Activated CD8-positive, alpha-beta T cell treated with anti-CD3 and anti-CD28 coated beads for 36 hours (primary cell): ENCODE measurements around the gene DHX30. TPM values are rescaled to one million over a fixed set of nuclear protein-coding genes. Genes with fewer than 3 reads are reported as not detected.

ENCODE experiments used
- ATAC-seq: fragments of 200-7000 bp; cut with Tn5 transposase; one replicate; pipeline ENCODE4 v1.10.0; 2021; ENCODE audit warnings: mild to moderate bottlenecking, moderate library complexity
- CTCF ChIA-PET: fragments of 350-600 bp; sonication (Branson Sonifier 250); formaldehyde crosslinking; loops from one replicate; lab custom pipeline; 2021; ENCODE audit warnings: antibody characterized with exemption; lab: Charles Lee
- POLR2A ChIA-PET: fragments of 350-600 bp; sonication (Branson Sonifier 250); formaldehyde crosslinking; loops from one replicate; lab custom pipeline; 2021; ENCODE audit warnings: antibody characterized with exemption; lab: Charles Lee
- DNase-seq: peaks from one replicate; pipeline ENCODE4 v3.0.0-alpha.2; 2020
- H3K27ac Mint-ChIP-seq: one replicate; pipeline ENCODE4 v1.8.0; 2021; ENCODE audit warnings: mild to moderate bottlenecking, mixed read lengths
- H3K27me3 Mint-ChIP-seq: one replicate; pipeline ENCODE4 v1.8.0; 2021; ENCODE audit warnings: mixed read lengths
- H3K36me3 Mint-ChIP-seq: one replicate; pipeline ENCODE4 v1.8.0; 2021; ENCODE audit warnings: low read depth, mixed read lengths
- H3K4me1 Mint-ChIP-seq: one replicate; pipeline ENCODE4 v1.8.0; 2021; ENCODE audit warnings: low read depth, mixed read lengths
- H3K4me3 Mint-ChIP-seq: one replicate; pipeline ENCODE4 v1.8.0; 2021; ENCODE audit warnings: mild to moderate bottlenecking, moderate library complexity, mixed read lengths
- H3K9me3 Mint-ChIP-seq: one replicate; pipeline ENCODE4 v1.8.0; 2021; ENCODE audit warnings: mixed read lengths
- intact Hi-C: fragments of 100-400 bp; cut with micrococcal nuclease; formaldehyde crosslinking; loops from one replicate; pipeline ENCODE4 v1.10.0; 2022
- total RNA-seq, 2 experiments: library from RNA; stranded (reverse); gene quantifications; one replicate each; pipeline ENCODE4 v1.2.3, GENCODE V29; 2021
- TF ChIP-seq, protein P1 (sequence below): fragments of 200-600 bp; IDR thresholded peaks from one replicate; pipeline ENCODE4 v1.8.0; 2022; ENCODE audit warnings: antibody characterized with exemption, mild to moderate bottlenecking

DHX30 gene
- total RNA-seq, 2 experiments from 2014 or later: 81.5 to 84.2 TPM

GRCh38 chr3:47859956-47860605 is 57.1 kb downstream of the DHX30 start:
- intact Hi-C loops: loop anchor here (10.0 kb wide), 1 partner anchor 135 kb away; no protein-coding TSS in a partner anchor
- DNase-seq (no peak), ATAC-seq (no peak)
- no peak overlapping the region for H3K27ac Mint-ChIP-seq
- TF ChIP-seq, protein P1, sequence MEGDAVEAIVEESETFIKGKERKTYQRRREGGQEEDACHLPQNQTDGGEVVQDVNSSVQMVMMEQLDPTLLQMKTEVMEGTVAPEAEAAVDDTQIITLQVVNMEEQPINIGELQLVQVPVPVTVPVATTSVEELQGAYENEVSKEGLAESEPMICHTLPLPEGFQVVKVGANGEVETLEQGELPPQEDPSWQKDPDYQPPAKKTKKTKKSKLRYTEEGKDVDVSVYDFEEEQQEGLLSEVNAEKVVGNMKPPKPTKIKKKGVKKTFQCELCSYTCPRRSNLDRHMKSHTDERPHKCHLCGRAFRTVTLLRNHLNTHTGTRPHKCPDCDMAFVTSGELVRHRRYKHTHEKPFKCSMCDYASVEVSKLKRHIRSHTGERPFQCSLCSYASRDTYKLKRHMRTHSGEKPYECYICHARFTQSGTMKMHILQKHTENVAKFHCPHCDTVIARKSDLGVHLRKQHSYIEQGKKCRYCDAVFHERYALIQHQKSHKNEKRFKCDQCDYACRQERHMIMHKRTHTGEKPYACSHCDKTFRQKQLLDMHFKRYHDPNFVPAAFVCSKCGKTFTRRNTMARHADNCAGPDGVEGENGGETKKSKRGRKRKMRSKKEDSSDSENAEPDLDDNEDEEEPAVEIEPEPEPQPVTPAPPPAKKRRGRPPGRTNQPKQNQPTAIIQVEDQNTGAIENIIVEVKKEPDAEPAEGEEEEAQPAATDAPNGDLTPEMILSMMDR: no peak
- ChIA-PET POLR2A (no interaction called here), CTCF (interaction anchor here (0.8 kb wide), 2 partner anchors 23 to 365 kb away, joined by 3 read pairs; no protein-coding TSS in a partner anchor)
- H3K36me3 Mint-ChIP-seq: peaks cover 3% of the 10 kb centered on the region
- no peaks in the 10 kb centered on the region for H3K27me3 Mint-ChIP-seq
- no peaks in the 10 kb centered on the region for H3K9me3 Mint-ChIP-seq
- H3K4me1 Mint-ChIP-seq: no peaks in the 10 kb centered on the region
- no peak overlapping the region for H3K4me3 Mint-ChIP-seq

- POLR2A ChIA-PET: no interaction called here
- TF ChIP-seq, protein P1: no peak
- intact Hi-C loops: loop anchor here (10.0 kb wide), 1 partner anchor 131 kb away; no protein-coding TSS in a partner anchor
- DNase-seq: no peak
- Mint-ChIP-seq H3K36me3 (peaks cover 10% of the 10 kb centered on the region), H3K27ac (no peak overlapping the region), H3K9me3 (no peaks in the 10 kb centered on the region), H3K27me3 (no peaks in the 10 kb centered on the region), H3K4me3 (no peak overlapping the region), H3K4me1 (no peaks in the 10 kb centered on the region)
- ATAC-seq: no peak
- CTCF ChIA-PET: interaction anchor here (0.7 kb wide), 1 partner anchor 127 kb away, joined by 3 read pairs; no protein-coding TSS in a partner anchor
Measured at GRCh38 chr3:47863391-47864128, 60.6 kb downstream of the DHX30 start.

DNA sequence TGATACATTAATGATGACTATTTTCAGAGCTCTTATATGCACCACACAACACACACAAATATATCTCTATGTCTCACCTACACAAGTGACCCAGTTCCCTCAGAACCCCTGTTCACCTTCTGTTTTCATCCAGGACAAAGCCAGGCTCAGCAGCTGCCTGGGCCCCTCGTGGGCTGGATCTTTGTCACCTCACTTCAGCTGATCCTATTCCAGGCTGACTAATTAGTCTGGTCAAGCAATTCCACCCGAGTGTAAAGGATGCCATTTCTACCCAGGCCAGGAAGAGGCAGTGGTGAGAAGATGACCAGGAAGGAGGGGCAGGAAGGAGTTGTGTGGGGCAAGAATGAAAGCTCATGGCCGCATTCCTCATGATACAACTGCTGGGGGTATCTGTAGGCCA is 62.3 kb downstream of the DHX30 start:
- Mint-ChIP-seq H3K27me3 (no peaks in the 10 kb centered on the region), H3K4me1 (no peaks in the 10 kb centered on the region), H3K27ac (no peak overlapping the region), H3K9me3 (no peaks in the 10 kb centered on the region), H3K4me3 (no peak overlapping the region), H3K36me3 (peaks cover 18% of the 10 kb centered on the region)
- no peak for ATAC-seq
- intact Hi-C loops: loop anchor here (10.0 kb wide), 1 partner anchor 130 kb away; no protein-coding TSS in a partner anchor
- TF ChIP-seq, protein P1: no peak
- POLR2A ChIA-PET: interaction anchor here (0.7 kb wide), 1 partner anchor 20 kb away, joined by 3 read pairs; no protein-coding TSS in a partner anchor
- DNase-seq: no peak
- CTCF ChIA-PET: interaction anchor here (1.0 kb wide), 1 partner anchor 15 kb away, joined by 3 read pairs; no protein-coding TSS in a partner anchor

DNA sequence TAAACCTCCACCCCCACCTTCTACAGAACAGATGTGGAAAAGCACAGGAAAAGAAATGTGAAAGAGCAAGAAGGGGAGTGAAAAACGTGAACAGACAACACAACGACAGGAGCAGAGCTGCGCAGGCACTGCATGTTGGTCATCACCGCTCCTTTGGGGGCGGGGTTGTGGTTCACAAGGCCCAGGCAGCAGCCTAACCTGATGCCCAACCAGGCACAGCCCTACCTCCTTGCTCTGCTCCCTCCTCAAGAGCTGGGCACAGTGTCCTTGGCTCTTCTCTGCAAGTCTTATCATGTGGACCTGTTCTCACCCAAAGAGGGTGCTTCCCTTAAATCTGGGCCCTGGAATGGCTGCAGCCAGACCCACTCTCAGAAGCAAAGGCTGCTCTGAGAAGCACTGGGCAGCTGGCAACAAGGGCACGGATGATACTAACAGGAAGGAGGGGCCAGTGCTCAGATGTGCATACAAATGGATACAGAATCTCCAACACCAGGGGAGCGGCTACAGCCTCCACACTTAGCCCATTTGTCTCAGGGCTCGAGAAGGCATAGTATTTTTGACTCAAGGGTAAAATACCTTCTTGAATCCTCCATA is 64.6 kb downstream of the DHX30 start:
- H3K36me3 Mint-ChIP-seq: peaks cover 35% of the 10 kb centered on the region
- ATAC-seq: no peak
- TF ChIP-seq, protein P1: no peak
- POLR2A ChIA-PET: no interaction called here
- H3K27me3 Mint-ChIP-seq: no peaks in the 10 kb centered on the region
- intact Hi-C loops: loop anchor here (10.0 kb wide), 1 partner anchor 127 kb away; no protein-coding TSS in a partner anchor
- no peak overlapping the region for H3K4me3 Mint-ChIP-seq
- no peak for DNase-seq
- CTCF ChIA-PET: no interaction called here
- H3K27ac Mint-ChIP-seq: no peak overlapping the region
- H3K4me1 Mint-ChIP-seq: no peaks in the 10 kb centered on the region
- no peaks in the 10 kb centered on the region for H3K9me3 Mint-ChIP-seq
